Gastrocnemius medialis (tissue), 4 donors: Measurements from ENCODE around the gene TDRD12.

Experiments
- POLR2A ChIP-seq, 2 donors: fragments of 450-650 bp; IDR thresholded peaks; one replicate each; pipeline ENCODE4 v1.6.1; 2017; ENCODE audit warnings: antibody characterized with exemption in 2 of 2, mild to moderate bottlenecking in 2 of 2, moderate library complexity in 2 of 2
- TF ChIP-seq, protein P1 (sequence below), 5 experiments: fragments of 450-650 bp in 3 of 5; fragments of 200-600 bp in 2 of 5; sonication (generic) in 2 of 5; IDR thresholded peaks in 4 of 5; conservative IDR thresholded peaks in 1 of 5; 1 replicate in 4 of 5; 2 replicates in 1 of 5; pipeline ENCODE4 v1.5.1; 2016 to 2019; ENCODE audit warnings: antibody characterized with exemption in 5 of 5, mild to moderate bottlenecking in 3 of 5, moderate library complexity in 3 of 5

DNA sequence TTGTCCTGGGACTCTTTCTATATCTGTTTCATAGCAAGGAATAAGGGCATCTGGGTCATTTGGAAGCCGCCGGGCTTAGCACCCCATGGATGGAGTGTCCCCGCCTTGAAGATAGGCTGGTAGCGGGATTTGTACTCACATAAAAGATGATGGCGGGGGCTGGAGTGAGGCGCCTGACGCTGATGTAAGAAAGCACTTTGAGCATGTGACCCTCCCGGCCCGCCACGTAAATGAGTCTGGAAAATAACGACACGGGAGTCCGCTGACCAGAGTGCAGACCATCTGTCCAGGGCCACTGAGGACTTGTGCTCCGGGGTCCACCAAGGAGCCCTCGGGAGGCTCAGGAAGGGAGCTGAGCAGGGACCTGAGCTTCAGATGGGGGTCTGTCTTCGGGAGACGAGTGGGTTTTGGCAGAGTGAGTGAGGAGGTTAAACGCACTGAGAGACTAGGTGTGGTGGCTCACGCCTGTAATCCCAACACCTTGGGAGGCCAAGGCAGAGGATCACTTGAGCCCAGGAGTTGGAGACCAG, 124.2 kb downstream of the TDRD12 start:
- TF ChIP-seq, protein P1, sequence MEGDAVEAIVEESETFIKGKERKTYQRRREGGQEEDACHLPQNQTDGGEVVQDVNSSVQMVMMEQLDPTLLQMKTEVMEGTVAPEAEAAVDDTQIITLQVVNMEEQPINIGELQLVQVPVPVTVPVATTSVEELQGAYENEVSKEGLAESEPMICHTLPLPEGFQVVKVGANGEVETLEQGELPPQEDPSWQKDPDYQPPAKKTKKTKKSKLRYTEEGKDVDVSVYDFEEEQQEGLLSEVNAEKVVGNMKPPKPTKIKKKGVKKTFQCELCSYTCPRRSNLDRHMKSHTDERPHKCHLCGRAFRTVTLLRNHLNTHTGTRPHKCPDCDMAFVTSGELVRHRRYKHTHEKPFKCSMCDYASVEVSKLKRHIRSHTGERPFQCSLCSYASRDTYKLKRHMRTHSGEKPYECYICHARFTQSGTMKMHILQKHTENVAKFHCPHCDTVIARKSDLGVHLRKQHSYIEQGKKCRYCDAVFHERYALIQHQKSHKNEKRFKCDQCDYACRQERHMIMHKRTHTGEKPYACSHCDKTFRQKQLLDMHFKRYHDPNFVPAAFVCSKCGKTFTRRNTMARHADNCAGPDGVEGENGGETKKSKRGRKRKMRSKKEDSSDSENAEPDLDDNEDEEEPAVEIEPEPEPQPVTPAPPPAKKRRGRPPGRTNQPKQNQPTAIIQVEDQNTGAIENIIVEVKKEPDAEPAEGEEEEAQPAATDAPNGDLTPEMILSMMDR (IDR thresholded peaks at IDR 0.05 in 4 of 5, conservative IDR thresholded peaks at IDR 0.05 in 1 of 5), result no peak
- no peak for TF ChIP-seq POLR2A (IDR thresholded peaks at IDR 0.05)
